ENCODE results near the gene SIGLEC1. TPM values are rescaled to one million over a fixed set of nuclear protein-coding genes. Genes with fewer than 3 reads are reported as not detected.

The SIGLEC1 gene
- total RNA-seq, 1 donor from 2014 or later: 0.04 TPM

GRCh38 chr20:3670511-3670910, 41.9 kb downstream of the SIGLEC1 start:
- no peak for TF ChIP-seq CTCF (IDR thresholded peaks at IDR 0.05; ENCODE audit: unreplicated experiment)
- no peak for DNase-seq (ENCODE audit: low spot score in 2 of 2, unreplicated experiment in 2 of 2)
- Mint-ChIP-seq H3K4me3 (no peak overlapping the region), H3K36me3 (peaks cover 1% of the 10 kb centered on the region), H3K27ac (no peak overlapping the region), H3K9me3 (no peaks in the 10 kb centered on the region), H3K4me1 (peaks cover 13% of the 10 kb centered on the region), H3K27me3 (ENCODE audit: low read depth) (peaks cover 41% of the 10 kb centered on the region)

- H3K27me3 Mint-ChIP-seq (ENCODE audit: low read depth): peaks cover 37% of the 10 kb centered on the region
- no peak for DNase-seq (ENCODE audit: low spot score in 2 of 2, unreplicated experiment in 2 of 2)
- no peaks in the 10 kb centered on the region for H3K9me3 Mint-ChIP-seq
- TF ChIP-seq CTCF (IDR thresholded peaks at IDR 0.05; ENCODE audit: unreplicated experiment): no peak
- H3K36me3 Mint-ChIP-seq: peaks cover 1% of the 10 kb centered on the region
- no peak overlapping the region for H3K27ac Mint-ChIP-seq
- peaks cover 13% of the 10 kb centered on the region for H3K4me1 Mint-ChIP-seq
- H3K4me3 Mint-ChIP-seq: no peak overlapping the region
These were observed 42.6 kb downstream of the SIGLEC1 start for GRCh38 chr20:3669710-3670367.

DNA sequence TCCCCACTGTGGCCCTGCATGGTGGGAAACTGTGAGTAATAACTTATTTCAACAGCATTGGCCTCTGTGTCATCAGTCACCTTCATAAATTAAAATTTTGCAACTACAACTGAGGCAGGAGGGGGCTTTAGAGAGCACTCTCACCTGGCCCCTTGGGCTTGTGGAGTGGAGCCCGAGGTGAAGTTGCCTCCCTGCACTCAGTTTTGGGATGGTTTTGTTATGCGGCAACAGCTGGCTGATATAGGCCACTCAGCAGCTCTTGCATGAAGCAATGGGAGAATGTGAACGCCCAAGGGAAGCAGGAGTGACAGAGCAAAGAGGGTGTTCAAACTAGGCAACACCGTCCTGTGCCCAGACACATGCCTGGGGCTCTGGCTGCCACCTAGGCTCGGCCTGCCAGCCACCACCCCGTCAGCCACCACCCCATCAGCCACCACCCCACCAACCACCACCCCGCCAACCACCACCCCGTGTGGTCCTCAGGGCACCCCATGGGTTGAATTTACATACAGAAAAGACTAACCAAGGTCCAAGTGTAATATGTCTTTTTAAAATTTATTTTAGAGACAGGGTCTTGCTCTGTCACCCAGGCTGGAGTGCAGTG, 44.9 kb downstream of the SIGLEC1 start:
- Mint-ChIP-seq H3K9me3 (no peaks in the 10 kb centered on the region), H3K36me3 (no peaks in the 10 kb centered on the region), H3K4me1 (peaks cover 13% of the 10 kb centered on the region)

GRCh38 chr20:3663858-3664257, 48.5 kb downstream of the SIGLEC1 start:
- no peak overlapping the region for H3K4me3 Mint-ChIP-seq
- H3K4me1 Mint-ChIP-seq: peaks cover 16% of the 10 kb centered on the region
- no peaks in the 10 kb centered on the region for H3K36me3 Mint-ChIP-seq
- no peak for TF ChIP-seq CTCF (IDR thresholded peaks at IDR 0.05; ENCODE audit: unreplicated experiment)
- H3K27me3 Mint-ChIP-seq (ENCODE audit: low read depth): peaks cover 49% of the 10 kb centered on the region
- no peak for DNase-seq (ENCODE audit: low spot score in 2 of 2, unreplicated experiment in 2 of 2)
- no peak overlapping the region for H3K27ac Mint-ChIP-seq
- no peaks in the 10 kb centered on the region for H3K9me3 Mint-ChIP-seq

More for the DNA sequence above, 44.9 kb downstream of the SIGLEC1 start:
- DNase-seq (ENCODE audit: low spot score in 2 of 2, unreplicated experiment in 2 of 2): no peak
- peak overlapping the region; percentile 5 for H3K4me3 Mint-ChIP-seq
- TF ChIP-seq CTCF (IDR thresholded peaks at IDR 0.05; ENCODE audit: unreplicated experiment): no peak
- peak overlapping the region; percentile 78 for H3K27ac Mint-ChIP-seq
- peaks cover 40% of the 10 kb centered on the region for H3K27me3 Mint-ChIP-seq (ENCODE audit: low read depth)

GRCh38 chr20:3663031-3663701, 49.2 kb downstream of the SIGLEC1 start, which contains the start of gene GFRA4:
Gene GFRA4 (minus strand): TSS chr20:3663399. CDS start chr20:3663399, 0 bp downstream.
- H3K36me3 Mint-ChIP-seq: no peaks in the 10 kb centered on the region
- H3K4me1 Mint-ChIP-seq: peaks cover 20% of the 10 kb centered on the region
- no peak for DNase-seq (ENCODE audit: low spot score in 2 of 2, unreplicated experiment in 2 of 2)
- H3K27me3 Mint-ChIP-seq (ENCODE audit: low read depth): peaks cover 52% of the 10 kb centered on the region
- H3K9me3 Mint-ChIP-seq: no peaks in the 10 kb centered on the region
- no peak for TF ChIP-seq CTCF (IDR thresholded peaks at IDR 0.05; ENCODE audit: unreplicated experiment)
- no peak within 1 kb of the TSS for H3K27ac Mint-ChIP-seq
- H3K4me3 Mint-ChIP-seq: no peak within 1 kb of the TSS

Other genes with a start within 250 kb of the SIGLEC1 start
- 44.7 to 47.5 TPM (median 45.4 TPM) in 3 replicates for gene ATRN, start 241.6 kb downstream of the SIGLEC1 start, total RNA-seq
- gene GFRA4, start 49.2 kb downstream of the SIGLEC1 start, total RNA-seq: not detected in 3 replicates
- 83.0 to 91.1 TPM (median 87.4 TPM) in 3 replicates for gene ADAM33, start 30.6 kb downstream of the SIGLEC1 start, total RNA-seq
- gene HSPA12B, start 20.1 kb upstream of the SIGLEC1 start, total RNA-seq: 11.5 to 13.0 TPM (median 12.0 TPM) in 3 replicates
- gene ADISSP, start 55.2 kb upstream of the SIGLEC1 start, total RNA-seq: 24.3 to 26.5 TPM (median 24.9 TPM) in 3 replicates
- 0.27 to 0.40 TPM (median 0.34 TPM) in 3 replicates for gene SPEF1, start 68.8 kb upstream of the SIGLEC1 start, total RNA-seq
- 63.0 to 64.2 TPM (median 63.0 TPM) in 3 replicates for gene CENPB, start 74.1 kb upstream of the SIGLEC1 start, total RNA-seq
- gene CDC25B, start 83.7 kb upstream of the SIGLEC1 start, total RNA-seq: 29.4 to 33.9 TPM (median 29.6 TPM) in 3 replicates
- 13.8 to 14.5 TPM (median 14.0 TPM) in 3 replicates for gene AP5S1, start 107.9 kb upstream of the SIGLEC1 start, total RNA-seq
- gene MAVS, start 134.2 kb upstream of the SIGLEC1 start, total RNA-seq: 37.1 to 38.3 TPM (median 37.3 TPM) in 3 replicates
- 48.3 to 52.5 TPM (median 48.7 TPM) in 3 replicates for gene PANK2, start 176.8 kb upstream of the SIGLEC1 start, total RNA-seq

Data from mesothelial cell of epicardium (in vitro differentiated cells).